ENCODE results near the gene UROC1. TPM values are rescaled to one million over a fixed set of nuclear protein-coding genes. Genes with fewer than 3 reads are reported as not detected.

UROC1 gene
- total RNA-seq, 3 donors from 2014 or later = not detected

DNA sequence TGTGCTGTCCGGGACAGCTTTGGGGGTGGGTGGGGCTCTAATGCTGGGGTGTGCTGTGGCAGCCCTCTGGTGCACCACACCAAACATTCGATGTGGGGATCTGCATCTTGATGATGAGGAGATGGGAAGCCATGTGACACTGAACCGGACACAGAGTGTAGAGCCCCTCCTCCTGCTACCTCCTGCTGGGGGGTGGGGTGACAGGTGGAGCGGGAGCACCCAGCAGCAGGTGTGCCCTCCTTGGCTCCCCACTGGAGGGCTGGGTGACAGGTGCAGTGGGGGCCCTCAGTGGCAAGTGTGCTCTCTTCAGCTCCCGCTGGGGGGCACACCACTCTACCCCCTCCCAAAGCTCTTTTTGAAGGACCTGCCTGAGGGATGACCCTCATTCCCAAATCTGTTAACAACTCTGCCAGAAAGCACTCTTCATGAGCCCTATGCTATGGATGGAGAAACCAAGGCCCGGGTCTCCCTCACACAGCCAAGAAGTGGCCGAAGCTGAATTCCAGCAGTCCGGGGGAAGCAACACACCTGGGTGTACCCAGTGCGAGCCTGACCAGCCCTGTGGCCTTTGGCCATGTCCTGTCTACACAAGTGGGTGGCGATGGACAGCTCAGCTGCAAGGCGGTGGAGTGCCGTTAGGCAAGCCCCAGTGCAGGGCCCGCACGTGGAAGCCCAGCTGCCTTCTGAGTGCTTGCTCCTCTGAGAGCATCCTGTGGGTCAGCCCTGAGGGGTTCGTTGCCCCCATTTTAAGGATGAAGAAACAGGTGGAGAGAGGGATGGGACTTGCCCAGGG lies 609 bp upstream of the UROC1 start:
- DNase-seq (peak in 1 of 3 donors; percentile 43), ATAC-seq (no peak)
- Histone ChIP-seq H3K4me3 (no peak overlapping the region), H3K4me1 (ENCODE audit: low read depth) (no peaks in the 10 kb centered on the region), H3K36me3 (ENCODE audit: low read depth) (no peaks in the 10 kb centered on the region), H3K9me3 (no peaks in the 10 kb centered on the region)
- TF ChIP-seq CTCF (IDR thresholded peaks at IDR 0.05) = no peak
- intact Hi-C loops (cut with DNase I, micrococcal nuclease) = no loop called here

- TF ChIP-seq CTCF (IDR thresholded peaks at IDR 0.05) = no peak
- no peak for DNase-seq
- Histone ChIP-seq H3K4me1 (ENCODE audit: low read depth) (no peaks in the 10 kb centered on the region), H3K36me3 (ENCODE audit: low read depth) (no peaks in the 10 kb centered on the region), H3K4me3 (no peak overlapping the region), H3K9me3 (no peaks in the 10 kb centered on the region)
- intact Hi-C loops (cut with DNase I, micrococcal nuclease) = no loop called here
- ATAC-seq = no peak
Observed at GRCh38 chr3:126516936-126517290, 660 bp downstream of the UROC1 start.

GRCh38 chr3:126516152-126516935 lies 1.2 kb downstream of the UROC1 start:
- DNase-seq (no peak), ATAC-seq (no peak)
- no peak overlapping the region for H3K4me3 ChIP-seq
- no peaks in the 10 kb centered on the region for H3K9me3 ChIP-seq
- no peaks in the 10 kb centered on the region for H3K36me3 ChIP-seq (ENCODE audit: low read depth)
- H3K4me1 ChIP-seq (ENCODE audit: low read depth) = no peaks in the 10 kb centered on the region
- intact Hi-C loops (cut with DNase I, micrococcal nuclease) = no loop called here
- no peak for TF ChIP-seq CTCF (IDR thresholded peaks at IDR 0.05)

GRCh38 chr3:126515066-126515706 lies 2.4 kb downstream of the UROC1 start:
- Histone ChIP-seq H3K36me3 (ENCODE audit: low read depth) (no peaks in the 10 kb centered on the region), H3K9me3 (no peaks in the 10 kb centered on the region), H3K4me1 (ENCODE audit: low read depth) (no peaks in the 10 kb centered on the region), H3K4me3 (no peak overlapping the region)
- ATAC-seq (no peak), DNase-seq (peak in 1 of 3 donors; percentile 27)
- intact Hi-C loops (cut with DNase I, micrococcal nuclease) = no loop called here
- TF ChIP-seq CTCF (IDR thresholded peaks at IDR 0.05) = no peak

DNA sequence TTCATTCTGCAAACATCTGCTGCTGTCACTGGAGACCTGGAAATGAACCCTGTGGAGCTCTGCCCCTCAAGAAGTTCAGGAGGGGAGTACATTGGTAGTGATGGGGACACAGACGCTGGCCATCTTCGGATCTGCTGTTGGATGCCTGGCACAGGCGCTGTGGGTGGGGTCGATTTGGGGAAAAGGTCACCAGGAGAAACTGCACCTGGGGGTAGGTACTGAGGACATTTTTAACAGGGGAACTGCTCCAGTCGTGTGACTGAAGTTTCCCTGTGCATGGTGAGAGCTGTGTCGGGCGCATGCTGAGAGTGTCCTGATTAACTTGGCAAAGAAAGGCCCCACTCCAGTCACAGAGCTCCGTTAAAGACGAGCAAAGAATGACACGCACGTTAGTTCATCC lies 3.4 kb downstream of the UROC1 start:
- DNase-seq (peak in 1 of 3 donors; percentile 25), ATAC-seq (no peak)
- intact Hi-C loops (cut with DNase I, micrococcal nuclease) = no loop called here
- no peak for TF ChIP-seq CTCF (IDR thresholded peaks at IDR 0.05)
- H3K4me3 ChIP-seq = no peak overlapping the region
- no peaks in the 10 kb centered on the region for H3K4me1 ChIP-seq (ENCODE audit: low read depth)
- no peaks in the 10 kb centered on the region for H3K36me3 ChIP-seq (ENCODE audit: low read depth)
- H3K9me3 ChIP-seq = no peaks in the 10 kb centered on the region

All from mucosa of descending colon (tissue), 3 donors.